ENCODE measurements around the gene SPATA9. TPM values are rescaled to one million over a fixed set of nuclear protein-coding genes. Genes with fewer than 3 reads are reported as not detected.

SPATA9 gene
- total RNA-seq, 1 experiment from 2014 or later: not detected

GRCh38 chr5:95630394-95630917, 52.3 kb downstream of the SPATA9 start:
- no peak for DNase-seq

More at GRCh38 chr5:95630394-95630917, 52.3 kb downstream of the SPATA9 start:
- Histone ChIP-seq H3K27me3 (ENCODE audit: insufficient read depth, low read length) (no peaks in the 10 kb centered on the region), H2BK20ac (ENCODE audit: low read depth, low read length, poor library complexity, severe bottlenecking) (no peak overlapping the region), H3K9ac (ENCODE audit: extremely low read depth, insufficient read length, low read length) (no peak overlapping the region), H3K79me1 (ENCODE audit: insufficient read depth, low read depth, low read length, poor library complexity, severe bottlenecking) (no peaks in the 10 kb centered on the region), H3K23ac (ENCODE audit: insufficient read length, low read depth, low read length) (no peak overlapping the region), H3K18ac (ENCODE audit: insufficient read length, low read depth, low read length) (no peak overlapping the region), H3K4ac (ENCODE audit: low read depth, low read length) (no peak overlapping the region), H3K4me1 (ENCODE audit: insufficient read depth, low read length) (no peaks in the 10 kb centered on the region), H4K20me1 (ENCODE audit: control insufficient read depth, insufficient read depth, insufficient read length) (no peaks in the 10 kb centered on the region), H3K27ac (ENCODE audit: insufficient read length, low read depth, low read length) (no peak overlapping the region), H3K23me2 (ENCODE audit: insufficient read length, low read depth, low read length, poor library complexity, severe bottlenecking) (no peaks in the 10 kb centered on the region), H3K14ac (ENCODE audit: insufficient read depth, low read length) (no peak overlapping the region), H3K9me3 (ENCODE audit: control insufficient read depth, low read depth, low read length) (peaks cover 20% of the 10 kb centered on the region), H4K8ac (replicated peaks; ENCODE audit: insufficient read length, low read depth, low read length) (no peak overlapping the region), H3T11ph (ENCODE audit: low read length) (no peak overlapping the region), H2AK5ac (ENCODE audit: insufficient read length, low read length) (no peak overlapping the region), H2BK5ac (ENCODE audit: insufficient read length, low read length) (no peak overlapping the region), H2BK120ac (ENCODE audit: low read depth, low read length, poor library complexity, severe bottlenecking) (no peak overlapping the region), H3K4me2 (ENCODE audit: insufficient read depth, insufficient read length, low read length) (no peak overlapping the region), H3K79me2 (ENCODE audit: insufficient read depth, low read length) (no peaks in the 10 kb centered on the region), H4K5ac (ENCODE audit: insufficient read length, low read depth, low read length) (no peak overlapping the region), H2AFZ (ENCODE audit: low read length) (no peak overlapping the region), H2BK12ac (ENCODE audit: insufficient read length, low read depth, low read length) (no peak overlapping the region), H3K56ac (ENCODE audit: insufficient read length, low read depth, low read length) (no peak overlapping the region), H2BK15ac (ENCODE audit: low read depth, low read length) (no peak overlapping the region), H4K91ac (ENCODE audit: insufficient read length, low read depth, low read length) (no peak overlapping the region)
- TF ChIP-seq CTCF (conservative IDR thresholded peaks at IDR 0.05): no peak
- Mint-ChIP-seq H3K4me3 (no peak overlapping the region), H3K27me3 (ENCODE audit: low read depth) (peaks cover 3% of the 10 kb centered on the region; the same call in 1 of the 2 replicates), H3K4me1 (peaks cover 0 to 6% of the 10 kb centered on the region in 2 experiments; a peak in 1 of 4 replicates), H3K36me3 (ENCODE audit: insufficient read depth in 1 of 3, low read depth in 3 of 3) (peaks cover 16 to 30% (median 20%) of the 10 kb centered on the region in 3 experiments), H3K9me3 (peaks cover 26 to 28% of the 10 kb centered on the region in 2 experiments), H3K27ac (no peak overlapping the region)
- no CpG with 5 or more reads among the region's 5 CpGs for WGBS (ENCODE audit: extremely low coverage, insufficient read length, low lambda C conversion rate)

All from H9 (cell line).